Measurements from ENCODE around the gene MUC21. TPM values are rescaled to one million over a fixed set of nuclear protein-coding genes. Genes with fewer than 3 reads are reported as not detected.

MUC21 gene
- total and polyA plus RNA-seq, 3 donors from 2014 or later: 0.12 TPM; not detected in 2

DNA sequence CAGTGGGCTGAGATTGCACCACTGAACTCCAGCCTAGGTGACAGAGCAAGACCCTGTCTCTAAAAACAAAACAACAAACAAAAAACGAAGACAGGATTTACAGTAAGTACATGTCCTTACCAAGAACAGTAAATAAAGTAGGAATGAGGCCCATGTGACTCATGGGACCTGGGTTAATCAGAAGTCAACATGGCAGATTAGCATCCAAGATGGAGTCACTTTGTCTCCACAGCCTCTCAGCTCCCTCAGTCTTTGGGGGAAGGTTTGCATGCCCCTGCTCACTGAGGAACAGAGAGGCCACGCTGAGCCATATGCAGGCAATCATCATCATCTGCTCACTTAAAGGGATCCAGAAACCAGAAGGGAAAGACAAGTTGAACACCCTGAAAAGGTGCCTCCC, 19.0 kb downstream of the MUC21 start:
- intact Hi-C loops (cut with DNase I; ENCODE audit: low total_unique reads): no loop called here
- TF ChIP-seq, protein P1, sequence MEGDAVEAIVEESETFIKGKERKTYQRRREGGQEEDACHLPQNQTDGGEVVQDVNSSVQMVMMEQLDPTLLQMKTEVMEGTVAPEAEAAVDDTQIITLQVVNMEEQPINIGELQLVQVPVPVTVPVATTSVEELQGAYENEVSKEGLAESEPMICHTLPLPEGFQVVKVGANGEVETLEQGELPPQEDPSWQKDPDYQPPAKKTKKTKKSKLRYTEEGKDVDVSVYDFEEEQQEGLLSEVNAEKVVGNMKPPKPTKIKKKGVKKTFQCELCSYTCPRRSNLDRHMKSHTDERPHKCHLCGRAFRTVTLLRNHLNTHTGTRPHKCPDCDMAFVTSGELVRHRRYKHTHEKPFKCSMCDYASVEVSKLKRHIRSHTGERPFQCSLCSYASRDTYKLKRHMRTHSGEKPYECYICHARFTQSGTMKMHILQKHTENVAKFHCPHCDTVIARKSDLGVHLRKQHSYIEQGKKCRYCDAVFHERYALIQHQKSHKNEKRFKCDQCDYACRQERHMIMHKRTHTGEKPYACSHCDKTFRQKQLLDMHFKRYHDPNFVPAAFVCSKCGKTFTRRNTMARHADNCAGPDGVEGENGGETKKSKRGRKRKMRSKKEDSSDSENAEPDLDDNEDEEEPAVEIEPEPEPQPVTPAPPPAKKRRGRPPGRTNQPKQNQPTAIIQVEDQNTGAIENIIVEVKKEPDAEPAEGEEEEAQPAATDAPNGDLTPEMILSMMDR (IDR thresholded peaks at IDR 0.05): no peak
- no peak for TF ChIP-seq POLR2A (IDR thresholded peaks at IDR 0.05)
- no peaks in the 10 kb centered on the region for H3K27me3 ChIP-seq
- H3K4me1 ChIP-seq: no peaks in the 10 kb centered on the region
- H3K4me3 ChIP-seq: no peak overlapping the region
- H3K36me3 ChIP-seq (ENCODE audit: low read depth, missing control alignments): no peaks in the 10 kb centered on the region
- no peaks in the 10 kb centered on the region for H3K9me3 ChIP-seq
- DNase-seq: no peak
- H3K27ac ChIP-seq: no peak overlapping the region
- 74 to 78% methylated on average over 2 of the region's 2 CpGs for WGBS, 2 donors

DNA sequence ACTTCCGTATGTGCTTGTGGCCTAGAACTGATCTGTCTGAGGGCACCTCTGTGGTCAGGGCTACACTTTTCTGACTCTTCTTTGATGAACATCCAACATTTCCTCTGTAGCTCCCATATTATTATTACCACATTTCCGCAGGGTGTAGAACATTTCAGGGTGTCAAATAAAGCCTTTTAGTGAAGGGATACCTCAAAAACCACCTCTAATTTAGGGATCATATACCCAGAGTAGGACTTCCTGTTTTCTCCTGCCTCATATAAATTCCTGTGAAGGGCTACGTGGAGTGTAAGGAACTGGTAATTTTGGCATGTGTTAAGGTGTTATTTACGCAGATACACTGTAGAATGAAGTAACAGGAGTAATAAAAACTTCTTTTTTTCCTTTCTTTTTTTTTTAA, 21.3 kb downstream of the MUC21 start:
- no peaks in the 10 kb centered on the region for H3K36me3 ChIP-seq (ENCODE audit: low read depth, missing control alignments)
- no peak for TF ChIP-seq POLR2A (IDR thresholded peaks at IDR 0.05)
- TF ChIP-seq, protein P1 (IDR thresholded peaks at IDR 0.05): no peak
- peak overlapping the region in 1 of 2 donors; percentile 51 for H3K27ac ChIP-seq
- no peaks in the 10 kb centered on the region for H3K4me1 ChIP-seq
- H3K9me3 ChIP-seq: no peaks in the 10 kb centered on the region
- WGBS, 2 donors: 76 to 78% methylated on average over 4 of the region's 4 CpGs
- no peaks in the 10 kb centered on the region for H3K27me3 ChIP-seq
- H3K4me3 ChIP-seq: no peak overlapping the region
- DNase-seq: no peak
- intact Hi-C loops (cut with DNase I; ENCODE audit: low total_unique reads): no loop called here

DNA sequence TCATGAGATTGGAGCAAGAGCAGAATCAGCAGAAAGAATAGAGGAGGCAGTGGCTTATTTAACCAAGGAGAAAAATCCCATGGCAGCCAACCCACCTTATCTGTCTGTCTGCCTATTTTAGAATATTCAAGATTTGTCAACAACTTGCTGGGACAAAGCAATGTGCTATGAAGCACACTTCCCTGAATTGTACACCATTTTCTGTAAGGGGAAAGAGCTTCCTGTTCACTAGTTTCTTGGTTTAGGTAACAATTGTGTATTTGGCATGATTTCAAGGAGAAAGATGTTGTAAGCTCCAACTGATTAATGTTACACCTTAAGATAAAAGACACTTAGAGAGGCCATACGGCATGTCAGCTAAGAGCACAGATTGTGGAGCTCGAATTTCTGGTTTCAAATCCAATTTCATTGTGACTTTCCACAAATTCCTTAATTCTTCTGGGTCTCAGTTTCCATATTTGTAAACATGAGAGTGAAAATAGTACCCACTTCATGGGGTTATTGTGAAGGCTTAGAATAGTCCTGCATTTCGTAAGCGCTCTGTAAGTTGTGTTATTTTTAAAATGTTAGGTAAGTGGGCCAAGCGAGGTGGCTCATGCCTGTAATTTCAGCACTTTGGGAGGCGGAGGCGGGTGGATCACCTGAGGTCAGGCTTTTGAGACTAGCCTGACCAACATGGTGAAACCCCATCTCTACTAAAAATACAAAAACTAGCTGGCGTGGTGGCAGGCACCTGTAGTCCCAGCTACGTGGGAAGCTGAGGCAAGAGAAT, 21.9 kb downstream of the MUC21 start:
- Histone ChIP-seq H3K27me3 (no peaks in the 10 kb centered on the region), H3K4me3 (no peak overlapping the region), H3K9me3 (no peaks in the 10 kb centered on the region), H3K4me1 (no peaks in the 10 kb centered on the region), H3K36me3 (ENCODE audit: low read depth, missing control alignments) (no peaks in the 10 kb centered on the region), H3K27ac (peak overlapping the region in 1 of 2 donors; percentile 51)
- TF ChIP-seq, protein P1 (IDR thresholded peaks at IDR 0.05): no peak
- no peak for TF ChIP-seq POLR2A (IDR thresholded peaks at IDR 0.05)
- intact Hi-C loops (cut with DNase I; ENCODE audit: low total_unique reads): no loop called here
- 82 to 87% methylated on average over 9 of the region's 9 CpGs for WGBS, 2 donors
- DNase-seq: no peak

DNA sequence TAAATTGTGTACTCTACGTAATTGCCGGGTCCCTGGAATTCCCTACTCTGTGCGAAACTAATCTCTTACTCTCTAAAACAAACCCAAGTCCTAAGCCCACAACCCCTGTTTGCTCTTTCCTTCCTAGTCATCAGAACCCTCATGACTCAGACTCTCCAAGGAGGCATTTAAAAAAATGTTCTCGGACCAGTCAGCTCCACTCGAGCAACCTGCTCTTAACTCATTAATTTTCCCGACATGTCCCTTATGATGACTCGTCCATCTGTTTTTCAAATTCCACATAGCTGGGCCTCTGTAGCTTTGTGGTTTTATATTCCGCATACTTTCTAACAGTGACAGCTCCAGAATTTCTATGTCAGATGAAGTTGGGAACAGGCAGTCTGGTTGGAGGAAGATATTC, 24.2 kb downstream of the MUC21 start:
- no peak overlapping the region for H3K4me3 ChIP-seq
- H3K27ac ChIP-seq: no peak overlapping the region
- no peak for TF ChIP-seq POLR2A (IDR thresholded peaks at IDR 0.05)
- WGBS, 2 donors: 76 to 81% methylated on average over 8 of the region's 8 CpGs
- intact Hi-C loops (cut with DNase I; ENCODE audit: low total_unique reads): no loop called here
- no peaks in the 10 kb centered on the region for H3K36me3 ChIP-seq (ENCODE audit: low read depth, missing control alignments)
- H3K9me3 ChIP-seq: no peaks in the 10 kb centered on the region
- no peaks in the 10 kb centered on the region for H3K4me1 ChIP-seq
- DNase-seq: no peak
- H3K27me3 ChIP-seq: no peaks in the 10 kb centered on the region

DNA sequence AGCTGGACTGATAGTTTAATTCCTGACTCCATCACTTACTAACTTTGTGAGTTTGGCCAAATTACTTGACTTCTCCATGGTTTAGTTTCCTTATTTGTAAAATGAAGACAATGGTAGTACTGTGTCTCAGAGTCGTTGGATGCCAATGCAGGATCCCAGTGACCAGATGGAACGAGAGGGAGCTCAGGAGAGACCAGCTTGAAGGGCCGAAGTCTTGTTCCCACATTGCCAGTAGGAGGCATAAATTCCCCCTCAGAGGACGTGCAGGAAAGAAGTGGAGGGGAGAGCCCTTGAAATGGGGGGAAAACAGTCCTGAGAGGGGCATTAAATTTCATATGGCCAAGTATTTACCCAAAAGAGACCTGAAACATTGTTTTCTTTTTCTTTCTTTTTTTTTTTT, 24.6 kb downstream of the MUC21 start:
- TF ChIP-seq, protein P1 (IDR thresholded peaks at IDR 0.05): no peak
- TF ChIP-seq POLR2A (IDR thresholded peaks at IDR 0.05): no peak
- H3K4me1 ChIP-seq: no peaks in the 10 kb centered on the region
- no peak overlapping the region for H3K27ac ChIP-seq
- no peak overlapping the region for H3K4me3 ChIP-seq
- intact Hi-C loops (cut with DNase I; ENCODE audit: low total_unique reads): no loop called here
- no peaks in the 10 kb centered on the region for H3K9me3 ChIP-seq
- 59 to 67% methylated on average over 4 of the region's 4 CpGs for WGBS, 2 donors
- H3K27me3 ChIP-seq: no peaks in the 10 kb centered on the region
- no peaks in the 10 kb centered on the region for H3K36me3 ChIP-seq (ENCODE audit: low read depth, missing control alignments)
- no peak for DNase-seq

Data from testis (tissue), 3 donors.